ENCODE results near the gene AHCTF1. TPM values are rescaled to one million over a fixed set of nuclear protein-coding genes. Genes with fewer than 3 reads are reported as not detected.

AHCTF1 gene
- total and polyA plus RNA-seq, 4 donors = 4.2 to 17.5 (median 10.6) TPM

DNA sequence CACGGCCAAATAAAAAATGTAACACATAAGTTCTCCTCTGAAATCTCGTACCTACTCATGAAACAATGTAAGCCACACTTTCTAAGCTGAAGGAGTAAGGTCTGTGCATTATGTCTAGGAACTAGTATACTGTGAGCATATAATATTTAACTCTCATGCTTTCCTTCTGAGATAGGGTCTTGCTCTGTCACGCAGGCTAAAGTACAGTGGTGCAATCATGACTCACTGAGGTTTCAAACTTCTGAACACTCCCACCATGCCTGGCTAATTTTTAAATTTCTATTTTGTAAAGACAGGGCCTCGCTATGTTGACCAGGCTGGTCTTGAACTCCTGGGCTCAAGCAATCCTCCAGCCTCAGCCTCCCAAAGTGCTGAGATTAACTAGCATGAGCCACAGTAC lies 71.3 kb downstream of the AHCTF1 start:
- Histone ChIP-seq H3K4me3 (ENCODE audit: low read depth in 1 of 3, low read length in 3 of 3) (no peak overlapping the region), H3K9ac (ENCODE audit: low read depth in 1 of 2, low read length in 2 of 2) (no peak overlapping the region), H3K36me3 (ENCODE audit: control insufficient read depth in 4 of 4, insufficient read depth in 3 of 4, low read depth in 1 of 4, low read length in 3 of 4) (peaks cover 8 to 64% (median 52%) of the 10 kb centered on the region in 4 donors), H3K9me3 (ENCODE audit: control insufficient read depth in 4 of 4, low read length in 3 of 4) (no peaks in the 10 kb centered on the region), H3K27ac (ENCODE audit: low read depth in 1 of 2, low read length in 2 of 2) (no peak overlapping the region), H3K4me1 (ENCODE audit: control insufficient read depth in 4 of 4, insufficient read depth in 4 of 4, low read length in 3 of 4) (no peaks in the 10 kb centered on the region), H3K27me3 (ENCODE audit: control insufficient read depth in 4 of 4, insufficient read depth in 4 of 4, low read length in 3 of 4) (no peaks in the 10 kb centered on the region)
- over 99% methylated on average over 4 of the region's 4 CpGs for WGBS
- DNase-seq (ENCODE audit: low spot score) = no peak
- TF ChIP-seq HNF4A (conservative IDR thresholded peaks at IDR 0.05) (no peak), YY1 (IDR thresholded peaks at IDR 0.05) (no peak), SP1 (IDR thresholded peaks at IDR 0.05) (no peak), HNF4G (IDR thresholded peaks at IDR 0.05) (no peak), RAD21 (IDR thresholded peaks at IDR 0.05) (no peak), FOXA1 (IDR thresholded peaks at IDR 0.05) (no peak), EGR1 (IDR thresholded peaks at IDR 0.05; ENCODE audit: low read depth in 2 of 2) (no peak), GABPA (IDR thresholded peaks at IDR 0.05 in 1 of 2, conservative IDR thresholded peaks at IDR 0.05 in 1 of 2) (no peak), NR2F2 (IDR thresholded peaks at IDR 0.05) (no peak)
- TF ChIP-seq, protein P1, sequence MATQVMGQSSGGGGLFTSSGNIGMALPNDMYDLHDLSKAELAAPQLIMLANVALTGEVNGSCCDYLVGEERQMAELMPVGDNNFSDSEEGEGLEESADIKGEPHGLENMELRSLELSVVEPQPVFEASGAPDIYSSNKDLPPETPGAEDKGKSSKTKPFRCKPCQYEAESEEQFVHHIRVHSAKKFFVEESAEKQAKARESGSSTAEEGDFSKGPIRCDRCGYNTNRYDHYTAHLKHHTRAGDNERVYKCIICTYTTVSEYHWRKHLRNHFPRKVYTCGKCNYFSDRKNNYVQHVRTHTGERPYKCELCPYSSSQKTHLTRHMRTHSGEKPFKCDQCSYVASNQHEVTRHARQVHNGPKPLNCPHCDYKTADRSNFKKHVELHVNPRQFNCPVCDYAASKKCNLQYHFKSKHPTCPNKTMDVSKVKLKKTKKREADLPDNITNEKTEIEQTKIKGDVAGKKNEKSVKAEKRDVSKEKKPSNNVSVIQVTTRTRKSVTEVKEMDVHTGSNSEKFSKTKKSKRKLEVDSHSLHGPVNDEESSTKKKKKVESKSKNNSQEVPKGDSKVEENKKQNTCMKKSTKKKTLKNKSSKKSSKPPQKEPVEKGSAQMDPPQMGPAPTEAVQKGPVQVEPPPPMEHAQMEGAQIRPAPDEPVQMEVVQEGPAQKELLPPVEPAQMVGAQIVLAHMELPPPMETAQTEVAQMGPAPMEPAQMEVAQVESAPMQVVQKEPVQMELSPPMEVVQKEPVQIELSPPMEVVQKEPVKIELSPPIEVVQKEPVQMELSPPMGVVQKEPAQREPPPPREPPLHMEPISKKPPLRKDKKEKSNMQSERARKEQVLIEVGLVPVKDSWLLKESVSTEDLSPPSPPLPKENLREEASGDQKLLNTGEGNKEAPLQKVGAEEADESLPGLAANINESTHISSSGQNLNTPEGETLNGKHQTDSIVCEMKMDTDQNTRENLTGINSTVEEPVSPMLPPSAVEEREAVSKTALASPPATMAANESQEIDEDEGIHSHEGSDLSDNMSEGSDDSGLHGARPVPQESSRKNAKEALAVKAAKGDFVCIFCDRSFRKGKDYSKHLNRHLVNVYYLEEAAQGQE (IDR thresholded peaks at IDR 0.05) = no peak
- TF ChIP-seq, protein P2, sequence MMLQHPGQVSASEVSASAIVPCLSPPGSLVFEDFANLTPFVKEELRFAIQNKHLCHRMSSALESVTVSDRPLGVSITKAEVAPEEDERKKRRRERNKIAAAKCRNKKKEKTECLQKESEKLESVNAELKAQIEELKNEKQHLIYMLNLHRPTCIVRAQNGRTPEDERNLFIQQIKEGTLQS (IDR thresholded peaks at IDR 0.05) = no peak
- TF ChIP-seq, protein P3, sequence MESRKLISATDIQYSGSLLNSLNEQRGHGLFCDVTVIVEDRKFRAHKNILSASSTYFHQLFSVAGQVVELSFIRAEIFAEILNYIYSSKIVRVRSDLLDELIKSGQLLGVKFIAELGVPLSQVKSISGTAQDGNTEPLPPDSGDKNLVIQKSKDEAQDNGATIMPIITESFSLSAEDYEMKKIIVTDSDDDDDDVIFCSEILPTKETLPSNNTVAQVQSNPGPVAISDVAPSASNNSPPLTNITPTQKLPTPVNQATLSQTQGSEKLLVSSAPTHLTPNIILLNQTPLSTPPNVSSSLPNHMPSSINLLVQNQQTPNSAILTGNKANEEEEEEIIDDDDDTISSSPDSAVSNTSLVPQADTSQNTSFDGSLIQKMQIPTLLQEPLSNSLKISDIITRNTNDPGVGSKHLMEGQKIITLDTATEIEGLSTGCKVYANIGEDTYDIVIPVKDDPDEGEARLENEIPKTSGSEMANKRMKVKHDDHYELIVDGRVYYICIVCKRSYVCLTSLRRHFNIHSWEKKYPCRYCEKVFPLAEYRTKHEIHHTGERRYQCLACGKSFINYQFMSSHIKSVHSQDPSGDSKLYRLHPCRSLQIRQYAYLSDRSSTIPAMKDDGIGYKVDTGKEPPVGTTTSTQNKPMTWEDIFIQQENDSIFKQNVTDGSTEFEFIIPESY (IDR thresholded peaks at IDR 0.05) = no peak

DNA sequence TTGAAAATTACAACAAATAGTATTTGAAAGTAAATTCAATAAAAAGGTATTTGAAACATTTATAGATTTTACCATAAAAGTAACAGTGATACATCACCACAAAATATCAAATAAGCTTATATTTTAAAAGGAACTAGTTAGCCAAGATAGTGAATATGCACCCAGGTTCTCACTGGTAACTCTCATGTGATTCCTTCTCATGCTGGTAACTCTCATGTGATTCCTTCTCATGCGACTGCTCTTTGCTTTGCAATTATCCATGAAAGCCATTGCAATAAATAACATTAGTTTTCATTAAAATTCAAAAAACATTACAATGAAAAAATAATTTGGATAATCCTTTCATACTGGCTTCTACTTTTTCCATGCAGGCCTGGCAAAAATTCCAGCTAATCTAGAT lies 75.4 kb downstream of the AHCTF1 start:
- Histone ChIP-seq H3K9ac (ENCODE audit: low read depth in 1 of 2, low read length in 2 of 2) (no peak overlapping the region), H3K4me3 (ENCODE audit: low read depth in 1 of 3, low read length in 3 of 3) (no peak overlapping the region), H3K36me3 (ENCODE audit: control insufficient read depth in 4 of 4, insufficient read depth in 3 of 4, low read depth in 1 of 4, low read length in 3 of 4) (peaks cover 7 to 72% (median 68%) of the 10 kb centered on the region in 4 donors), H3K4me1 (ENCODE audit: control insufficient read depth in 4 of 4, insufficient read depth in 4 of 4, low read length in 3 of 4) (no peaks in the 10 kb centered on the region), H3K27me3 (ENCODE audit: control insufficient read depth in 4 of 4, insufficient read depth in 4 of 4, low read length in 3 of 4) (no peaks in the 10 kb centered on the region), H3K9me3 (ENCODE audit: control insufficient read depth in 4 of 4, low read length in 3 of 4) (no peaks in the 10 kb centered on the region), H3K27ac (ENCODE audit: low read depth in 1 of 2, low read length in 2 of 2) (no peak overlapping the region)
- 98% methylated on average over 1 of the region's 1 CpG for WGBS
- no peak for DNase-seq (ENCODE audit: low spot score)
- TF ChIP-seq, protein P2 (IDR thresholded peaks at IDR 0.05) = no peak
- TF ChIP-seq GABPA (IDR thresholded peaks at IDR 0.05 in 1 of 2, conservative IDR thresholded peaks at IDR 0.05 in 1 of 2) (no peak), FOXA2 (IDR thresholded peaks at IDR 0.05) (no peak), RXRA (IDR thresholded peaks at IDR 0.05) (no peak), JUND (IDR thresholded peaks at IDR 0.05) (no peak), HNF4G (IDR thresholded peaks at IDR 0.05) (no peak), SP1 (IDR thresholded peaks at IDR 0.05) (no peak), YY1 (IDR thresholded peaks at IDR 0.05) (no peak), RAD21 (IDR thresholded peaks at IDR 0.05) (no peak), HNF4A (conservative IDR thresholded peaks at IDR 0.05) (no peak), TAF1 (conservative IDR thresholded peaks at IDR 0.05) (no peak), FOXA1 (IDR thresholded peaks at IDR 0.05) (no peak), EGR1 (IDR thresholded peaks at IDR 0.05; ENCODE audit: low read depth in 2 of 2) (no peak)
- TF ChIP-seq, protein P4, sequence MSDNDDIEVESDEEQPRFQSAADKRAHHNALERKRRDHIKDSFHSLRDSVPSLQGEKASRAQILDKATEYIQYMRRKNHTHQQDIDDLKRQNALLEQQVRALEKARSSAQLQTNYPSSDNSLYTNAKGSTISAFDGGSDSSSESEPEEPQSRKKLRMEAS (IDR thresholded peaks at IDR 0.05) = no peak
- TF ChIP-seq, protein P3 (IDR thresholded peaks at IDR 0.05) = no peak
- TF ChIP-seq, protein P1 (IDR thresholded peaks at IDR 0.05) = no peak
